IPS-15b (cell line): ENCODE measurements around the gene SECISBP2.

Experiments used
- H3K27me3 ChIP-seq: one replicate; pipeline ENCODE4 v1.6.1; 2013; ENCODE audit warnings: low read length; ENCODE audit not compliant: control insufficient read depth, insufficient read depth
- H3K36me3 ChIP-seq: one replicate; pipeline ENCODE4 v1.6.1; 2013; ENCODE audit warnings: low read length; ENCODE audit not compliant: control insufficient read depth, insufficient read depth
- H3K4me1 ChIP-seq: one replicate; pipeline ENCODE4 v1.6.1; 2013; ENCODE audit warnings: mild to moderate bottlenecking, low read length; ENCODE audit not compliant: control insufficient read depth, insufficient read depth
- H3K4me3 ChIP-seq: one replicate; pipeline ENCODE4 v1.5.1; 2013; ENCODE audit warnings: low read depth, low read length
- H3K9ac ChIP-seq: one replicate; pipeline ENCODE4 v1.6.1; 2013; ENCODE audit warnings: low read depth, mild to moderate bottlenecking, low read length
- H3K9me3 ChIP-seq: one replicate; pipeline ENCODE4 v1.6.1; 2013; ENCODE audit warnings: mild to moderate bottlenecking, low read length; ENCODE audit not compliant: control insufficient read depth, insufficient read depth

Gene SECISBP2

DNA sequence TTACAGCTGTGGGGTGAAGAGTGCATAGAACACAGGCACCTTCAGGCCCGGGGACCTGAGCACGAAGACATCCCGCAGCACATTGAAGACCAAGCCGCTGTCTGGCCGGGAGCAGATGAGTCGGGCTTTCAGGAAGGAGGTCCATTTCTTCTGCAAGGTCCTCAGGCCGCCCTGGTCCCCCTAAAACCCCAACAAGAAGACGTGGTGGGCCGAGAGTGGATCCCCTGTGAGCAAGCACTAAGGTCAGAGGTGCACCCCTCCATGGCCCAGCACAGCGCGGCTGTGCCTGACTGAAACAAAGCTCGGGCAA is 70.5 kb downstream of the SECISBP2 start:
- Histone ChIP-seq H3K9ac (no peak overlapping the region), H3K9me3 (no peaks in the 10 kb centered on the region), H3K27me3 (no peaks in the 10 kb centered on the region), H3K36me3 (peaks cover 70% of the 10 kb centered on the region), H3K4me3 (no peak overlapping the region), H3K4me1 (no peaks in the 10 kb centered on the region)

DNA sequence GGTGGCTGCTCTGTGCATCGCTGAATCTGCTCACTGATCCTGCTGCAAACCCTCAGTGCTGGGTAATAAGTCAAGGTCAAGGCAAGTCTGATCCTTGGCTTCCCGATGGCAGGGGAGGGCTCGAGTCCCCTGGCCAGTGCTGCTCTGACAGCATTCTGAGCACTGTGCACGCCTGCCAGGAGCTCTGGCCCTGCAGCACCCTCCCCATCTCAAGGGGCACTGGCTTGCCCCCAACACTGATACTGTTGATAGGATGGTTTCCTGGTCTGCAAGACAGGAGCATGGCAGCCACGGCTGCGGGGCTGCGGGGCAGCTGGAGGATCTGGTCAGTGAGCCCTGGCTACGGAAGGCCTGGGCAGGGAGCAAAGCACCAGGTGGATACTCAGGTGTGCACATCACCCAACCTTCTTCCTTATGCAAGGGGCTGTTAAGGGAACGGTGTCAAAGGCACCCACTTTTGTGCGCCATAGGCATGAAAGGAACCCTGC is 71.8 kb downstream of the SECISBP2 start:
- Histone ChIP-seq H3K9ac (no peak overlapping the region), H3K4me1 (no peaks in the 10 kb centered on the region), H3K4me3 (no peak overlapping the region), H3K36me3 (peaks cover 73% of the 10 kb centered on the region), H3K9me3 (no peaks in the 10 kb centered on the region), H3K27me3 (no peaks in the 10 kb centered on the region)

DNA sequence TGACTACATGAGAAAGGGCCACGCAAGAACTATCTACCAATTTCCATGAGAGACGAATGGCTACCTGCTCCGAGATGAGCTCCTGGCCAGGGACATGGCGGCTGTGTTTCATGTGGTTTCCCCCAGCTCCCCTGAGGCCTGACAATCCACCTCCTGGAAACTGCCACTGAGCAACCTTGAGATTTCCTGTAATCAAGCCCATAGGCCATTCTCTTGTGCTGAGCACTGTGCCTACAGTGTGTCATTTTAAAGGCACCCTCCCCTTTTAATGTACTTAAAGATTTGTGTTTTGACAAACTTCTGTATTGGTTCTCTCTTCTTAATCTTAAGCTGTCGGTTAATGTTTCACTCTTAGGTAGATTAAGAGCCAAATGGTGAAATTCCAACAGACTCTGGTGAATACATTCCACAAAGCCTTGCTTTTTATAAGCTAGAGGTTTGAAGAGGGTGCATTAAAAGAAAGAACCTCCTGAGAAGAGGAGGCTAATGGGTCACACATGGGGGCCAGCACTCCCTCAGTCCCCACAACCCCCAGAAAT is 72.3 kb downstream of the SECISBP2 start:
- H3K4me1 ChIP-seq = no peaks in the 10 kb centered on the region
- no peaks in the 10 kb centered on the region for H3K9me3 ChIP-seq
- H3K9ac ChIP-seq = no peak overlapping the region
- no peaks in the 10 kb centered on the region for H3K27me3 ChIP-seq
- peaks cover 67% of the 10 kb centered on the region for H3K36me3 ChIP-seq
- no peak overlapping the region for H3K4me3 ChIP-seq

DNA sequence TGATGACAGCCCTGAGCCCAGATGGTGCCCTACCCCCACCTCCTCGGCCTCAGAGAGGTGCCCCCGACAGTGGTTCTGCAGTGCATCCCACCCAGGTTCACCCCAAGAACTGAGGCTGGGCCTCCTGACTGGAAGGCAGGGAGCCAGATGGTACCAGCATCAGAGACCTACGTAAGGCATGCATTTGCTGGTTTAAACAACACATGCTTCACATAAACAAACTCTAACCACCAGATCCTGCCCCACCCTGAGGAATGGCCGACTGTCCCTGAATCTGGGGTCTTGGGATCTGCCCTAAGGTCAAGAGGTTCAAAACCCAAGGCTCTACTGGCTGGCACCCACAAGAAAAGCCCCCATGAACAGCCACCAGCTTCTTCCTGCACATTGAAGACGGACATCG is 73.3 kb downstream of the SECISBP2 start:
- no peaks in the 10 kb centered on the region for H3K9me3 ChIP-seq
- H3K27me3 ChIP-seq = no peaks in the 10 kb centered on the region
- peaks cover 65% of the 10 kb centered on the region for H3K36me3 ChIP-seq
- H3K4me3 ChIP-seq = no peak overlapping the region
- H3K4me1 ChIP-seq = no peaks in the 10 kb centered on the region
- no peak overlapping the region for H3K9ac ChIP-seq

DNA sequence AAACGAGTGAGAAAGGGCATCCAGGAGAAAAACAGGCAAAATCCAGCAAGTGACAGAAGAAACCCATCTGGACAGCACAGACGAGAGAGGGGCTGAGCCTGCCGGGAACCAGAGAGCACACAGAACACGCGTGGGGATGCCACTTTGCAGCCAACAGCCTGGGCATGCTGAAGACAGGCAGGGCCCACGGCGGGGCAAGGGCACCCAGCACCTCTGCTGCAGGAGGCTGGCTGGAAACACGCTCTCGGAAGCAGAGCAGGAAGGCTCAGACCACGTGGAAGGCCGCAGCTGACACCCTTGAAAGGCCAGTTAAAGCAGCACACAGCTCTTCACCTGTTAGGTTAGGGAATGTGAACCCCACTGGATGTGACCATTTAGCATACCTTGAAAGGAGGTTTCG is 76.1 kb downstream of the SECISBP2 start:
- Histone ChIP-seq H3K9ac (no peak overlapping the region), H3K36me3 (peaks cover 48% of the 10 kb centered on the region), H3K27me3 (no peaks in the 10 kb centered on the region), H3K4me1 (no peaks in the 10 kb centered on the region), H3K9me3 (no peaks in the 10 kb centered on the region), H3K4me3 (no peak overlapping the region)

DNA sequence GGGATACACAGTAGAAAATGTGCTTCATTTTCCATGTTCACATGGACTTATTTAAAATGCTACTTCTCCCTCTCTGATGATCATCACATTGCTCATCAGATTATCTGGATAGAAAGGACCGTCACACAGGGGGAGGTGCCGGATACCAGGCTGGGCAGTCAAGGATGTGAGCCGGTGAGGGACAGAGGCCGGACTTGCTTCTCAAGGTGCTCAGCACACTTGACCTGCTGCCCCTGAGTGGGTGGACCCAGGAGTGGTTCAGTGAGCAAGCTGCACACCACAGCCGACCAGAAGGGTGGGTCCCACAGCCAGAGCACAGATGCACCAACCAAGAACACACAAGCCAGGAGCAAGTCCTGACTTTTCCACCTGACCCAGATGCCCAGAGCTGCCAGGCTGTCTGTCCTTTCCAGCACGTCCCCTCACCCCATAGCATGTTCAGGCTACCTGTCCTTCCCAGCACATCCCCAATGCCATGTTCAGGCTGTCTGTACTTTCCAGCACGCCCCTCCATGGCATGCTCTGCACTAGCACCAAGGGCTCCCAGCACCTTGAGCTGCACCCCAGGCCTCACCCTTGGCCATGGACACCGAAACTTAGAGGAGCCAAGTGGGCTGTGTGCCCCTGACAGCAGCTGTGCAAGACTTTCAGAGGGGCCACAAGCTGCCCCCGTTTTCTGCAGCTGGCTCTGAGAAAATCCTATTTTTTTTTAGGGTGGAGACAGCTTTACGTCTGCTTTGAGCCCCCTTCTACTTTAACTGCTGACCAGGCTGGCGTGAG is 77.8 kb downstream of the SECISBP2 start:
- no peaks in the 10 kb centered on the region for H3K4me1 ChIP-seq
- no peaks in the 10 kb centered on the region for H3K9me3 ChIP-seq
- H3K9ac ChIP-seq = no peak overlapping the region
- H3K27me3 ChIP-seq = no peaks in the 10 kb centered on the region
- no peak overlapping the region for H3K4me3 ChIP-seq
- peaks cover 41% of the 10 kb centered on the region for H3K36me3 ChIP-seq

DNA sequence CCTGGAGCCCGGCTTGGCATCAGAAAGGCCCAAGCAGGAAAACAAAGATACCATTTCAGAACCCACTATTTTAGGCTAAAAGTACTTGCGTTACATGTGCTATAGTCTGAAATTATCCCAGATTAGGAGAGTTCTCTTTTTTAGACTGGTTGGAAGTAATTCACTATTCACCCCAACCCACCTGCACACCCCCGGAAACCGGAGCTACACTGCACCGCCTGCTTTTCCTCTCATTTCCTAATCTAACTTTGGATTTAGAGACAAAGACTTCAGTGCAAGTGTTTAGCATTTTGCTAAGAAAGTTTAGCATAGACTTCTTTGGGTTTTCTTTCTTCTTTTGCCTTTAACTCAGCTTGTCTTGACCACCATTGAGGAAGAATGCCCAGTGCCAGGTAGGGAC is 79.2 kb downstream of the SECISBP2 start:
- Histone ChIP-seq H3K4me1 (no peaks in the 10 kb centered on the region), H3K4me3 (no peak overlapping the region), H3K9me3 (no peaks in the 10 kb centered on the region), H3K9ac (no peak overlapping the region), H3K36me3 (peaks cover 40% of the 10 kb centered on the region), H3K27me3 (no peaks in the 10 kb centered on the region)

DNA sequence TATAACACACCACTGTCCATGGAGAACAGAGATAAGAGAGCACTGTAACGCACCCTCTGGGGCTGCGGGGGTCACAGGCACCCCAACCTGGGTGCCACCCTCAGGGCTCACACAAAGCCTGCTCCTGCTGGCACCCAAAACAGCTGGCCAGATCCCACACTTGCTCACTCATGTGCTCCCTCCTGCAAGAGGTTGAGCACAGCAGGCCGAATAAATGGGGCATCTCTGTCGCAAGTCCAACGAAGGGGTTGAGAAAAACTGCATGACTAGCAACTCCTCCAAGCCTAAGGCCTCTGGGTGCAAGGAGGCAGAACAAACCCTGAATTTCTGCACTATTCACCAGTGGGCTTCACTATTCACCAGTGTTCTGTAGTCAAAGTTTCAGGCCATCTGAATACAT is 80.3 kb downstream of the SECISBP2 start:
- Histone ChIP-seq H3K9me3 (no peaks in the 10 kb centered on the region), H3K4me3 (no peak overlapping the region), H3K36me3 (peaks cover 30% of the 10 kb centered on the region), H3K4me1 (no peaks in the 10 kb centered on the region), H3K9ac (no peak overlapping the region), H3K27me3 (no peaks in the 10 kb centered on the region)

DNA sequence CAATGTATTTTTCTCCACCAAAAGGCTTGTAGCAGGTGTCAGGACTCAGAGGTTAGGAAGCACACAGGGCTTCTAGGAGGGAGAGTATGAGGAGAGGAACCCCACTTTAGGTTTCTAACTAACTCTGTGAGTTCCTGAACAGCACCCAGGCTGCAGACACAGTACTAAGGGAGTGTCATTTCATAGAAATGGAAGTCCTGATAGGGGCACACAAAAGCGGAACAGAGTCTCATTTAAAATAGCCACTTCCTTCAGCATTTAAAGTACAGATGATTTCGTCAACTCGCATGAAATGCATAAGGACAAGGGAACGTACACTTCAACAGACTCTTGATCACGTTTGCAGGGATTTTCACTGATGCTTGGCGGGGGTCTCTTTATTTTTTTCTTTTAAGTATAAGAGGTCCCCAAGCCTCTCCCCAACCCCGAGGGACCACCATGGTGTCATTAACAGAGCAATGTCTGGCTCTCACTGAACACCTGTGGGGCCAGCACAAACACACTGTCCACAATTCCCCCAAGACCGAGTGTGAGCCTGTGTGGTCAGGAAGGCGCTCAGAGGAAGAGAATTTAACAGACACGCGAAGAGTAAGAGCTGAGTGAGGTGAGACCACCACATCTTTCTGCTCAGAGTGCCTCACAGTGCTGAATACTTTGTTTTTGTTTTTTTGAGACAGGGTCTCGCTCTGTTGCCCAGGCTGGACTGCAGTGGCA is 82.3 kb downstream of the SECISBP2 start:
- Histone ChIP-seq H3K4me1 (no peaks in the 10 kb centered on the region), H3K9ac (no peak overlapping the region), H3K9me3 (no peaks in the 10 kb centered on the region), H3K27me3 (no peaks in the 10 kb centered on the region), H3K36me3 (peaks cover 24% of the 10 kb centered on the region), H3K4me3 (no peak overlapping the region)

DNA sequence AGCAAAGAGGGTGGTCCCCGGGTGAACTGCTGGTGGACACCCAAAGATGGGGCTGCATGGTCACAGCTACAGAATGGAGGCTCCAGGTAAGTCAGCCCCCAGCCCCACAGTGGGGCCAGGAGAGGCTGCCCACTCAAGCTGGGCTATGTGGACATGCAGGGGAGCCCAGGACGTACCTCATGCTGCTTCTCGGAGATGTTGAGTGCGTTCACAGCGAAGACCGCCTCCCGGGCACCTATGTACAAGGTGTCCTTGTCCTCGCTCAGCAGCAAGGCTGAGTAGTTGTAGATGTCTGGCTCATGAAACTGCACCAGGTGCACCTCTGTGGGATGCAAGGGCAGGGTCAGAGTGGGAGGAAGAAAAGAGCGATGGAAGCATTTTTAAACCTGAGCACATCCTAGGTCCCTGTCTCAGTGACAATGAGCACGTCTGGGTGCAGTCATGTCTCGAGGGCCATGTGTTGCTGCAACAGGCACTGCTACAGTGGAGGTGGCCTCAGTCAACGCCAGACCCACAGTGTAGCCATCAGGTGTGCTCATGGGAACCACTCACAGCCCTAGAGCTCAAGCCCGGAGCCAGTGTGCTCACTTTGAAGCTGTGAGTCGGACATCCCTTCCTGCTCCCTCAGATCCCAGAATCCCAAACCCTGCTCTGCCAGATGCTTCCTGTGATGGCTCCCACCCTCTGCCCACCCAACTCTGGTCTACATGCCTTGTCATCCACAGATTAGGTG is 84.6 kb downstream of the SECISBP2 start:
- no peak overlapping the region for H3K9ac ChIP-seq
- H3K4me3 ChIP-seq = no peak overlapping the region
- H3K27me3 ChIP-seq = no peaks in the 10 kb centered on the region
- H3K9me3 ChIP-seq = no peaks in the 10 kb centered on the region
- no peaks in the 10 kb centered on the region for H3K4me1 ChIP-seq
- H3K36me3 ChIP-seq = peaks cover 12% of the 10 kb centered on the region

DNA sequence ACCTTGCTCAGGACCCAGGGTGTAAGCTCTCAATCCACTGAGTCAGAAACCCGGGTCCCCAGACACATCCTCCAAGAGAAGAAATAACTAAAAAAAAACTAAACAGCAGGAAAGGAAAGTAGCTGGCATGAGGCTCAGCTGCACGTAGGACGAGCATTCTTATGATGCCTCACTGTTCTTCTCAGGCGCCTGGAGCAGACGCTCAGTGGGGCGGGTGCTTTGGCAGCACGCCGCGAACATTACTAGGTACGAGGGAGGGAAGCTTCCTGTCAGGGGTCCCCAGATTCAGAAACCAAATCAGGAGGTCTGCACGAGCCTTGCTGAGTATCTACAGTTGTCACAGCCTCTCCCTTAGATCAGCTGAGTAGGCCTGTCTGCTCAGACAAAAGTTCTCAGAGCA is 85.8 kb downstream of the SECISBP2 start:
- H3K9me3 ChIP-seq = no peaks in the 10 kb centered on the region
- no peak overlapping the region for H3K4me3 ChIP-seq
- H3K9ac ChIP-seq = no peak overlapping the region
- peaks cover 11% of the 10 kb centered on the region for H3K36me3 ChIP-seq
- no peaks in the 10 kb centered on the region for H3K27me3 ChIP-seq
- H3K4me1 ChIP-seq = no peaks in the 10 kb centered on the region
